HepG2 (cell line): ENCODE measurements around the gene MOB4. TPM values are rescaled to one million over a fixed set of nuclear protein-coding genes. Genes with fewer than 3 reads are reported as not detected.

Source experiments
- CAMTA2 ChIP-seq: sonication (generic); formaldehyde crosslinking; IDR thresholded peaks from 2 replicates; pipeline ENCODE4 v1.4.0; 2020; ENCODE audit warnings: mild to moderate bottlenecking, missing genetic modification reagents, borderline replicate concordance
- CEBPG ChIP-seq: IDR thresholded peaks from 2 replicates; pipeline ENCODE4 v1.6.1; 2016
- CSRNP1 ChIP-seq: sonication (generic); formaldehyde crosslinking; IDR thresholded peaks from 2 replicates; pipeline ENCODE4 v1.8.1; 2023; ENCODE audit warnings: mild to moderate bottlenecking, missing genetic modification reagents
- ETS1 ChIP-seq: sonication (generic); formaldehyde crosslinking; IDR thresholded peaks from 2 replicates; pipeline ENCODE4 v1.4.0; 2020; ENCODE audit warnings: missing genetic modification reagents
- FOXK2 ChIP-seq: fragments of 450-650 bp; IDR thresholded peaks from 2 replicates; pipeline ENCODE4 v1.6.1; 2016
- MEF2D ChIP-seq: sonication (generic); formaldehyde crosslinking; IDR thresholded peaks from 2 replicates; pipeline ENCODE4 v1.5.1; 2020; ENCODE audit warnings: mild to moderate bottlenecking, missing genetic modification reagents
- NFE2L2 ChIP-seq: fragments of 150-350 bp; IDR thresholded peaks from 2 replicates; pipeline ENCODE4 v1.6.1; 2014; ENCODE audit warnings: low read length
- PAWR ChIP-seq: sonication (generic); formaldehyde crosslinking; IDR thresholded peaks from 2 replicates; pipeline ENCODE4 v1.4.0; 2020; ENCODE audit warnings: missing genetic modification reagents, mild to moderate bottlenecking, borderline replicate concordance
- RNF2 ChIP-seq: fragments of 450-650 bp; conservative IDR thresholded peaks from 2 replicates; pipeline ENCODE4 v1.6.1; 2016; ENCODE audit warnings: low read depth
- SALL1 ChIP-seq: sonication (generic); formaldehyde crosslinking; IDR thresholded peaks from 2 replicates; pipeline ENCODE4 v1.8.0; 2022; ENCODE audit warnings: mild to moderate bottlenecking, missing genetic modification reagents
- TP53 ChIP-seq: sonication (generic); formaldehyde crosslinking; conservative IDR thresholded peaks from 2 replicates; pipeline ENCODE4 v1.4.0; 2020; ENCODE audit warnings: missing genetic modification reagents
- TRIM24 ChIP-seq: sonication (generic); formaldehyde crosslinking; IDR thresholded peaks from 2 replicates; pipeline ENCODE4 v1.8.0; 2022; ENCODE audit warnings: mild to moderate bottlenecking, missing genetic modification reagents
- ZBTB7B ChIP-seq: sonication (generic); formaldehyde crosslinking; IDR thresholded peaks from 2 replicates; pipeline ENCODE4 v1.4.0; 2020; ENCODE audit warnings: missing genetic modification reagents
- ZNF18 ChIP-seq: sonication (generic); formaldehyde crosslinking; IDR thresholded peaks from 2 replicates; pipeline ENCODE4 v1.8.0; 2022; ENCODE audit warnings: mild to moderate bottlenecking, missing genetic modification reagents; ENCODE audit not compliant: insufficient replicate concordance
- ZNF44 ChIP-seq: sonication (generic); formaldehyde crosslinking; IDR thresholded peaks from 2 replicates; pipeline ENCODE4 v1.5.1; 2020; ENCODE audit warnings: mild to moderate bottlenecking, missing genetic modification reagents
- ZNF552 ChIP-seq: sonication (generic); formaldehyde crosslinking; IDR thresholded peaks from 2 replicates; pipeline ENCODE4 v1.9.0; 2022; ENCODE audit warnings: missing genetic modification reagents, mild to moderate bottlenecking, borderline replicate concordance
- ZNF572 ChIP-seq: sonication (generic); formaldehyde crosslinking; IDR thresholded peaks from 2 replicates; pipeline ENCODE4 v1.5.1; 2020; ENCODE audit warnings: mild to moderate bottlenecking, missing genetic modification reagents
- ZNF652 ChIP-seq: IDR thresholded peaks from 2 replicates; pipeline ENCODE4 v1.6.1; 2016; ENCODE audit warnings: low read depth, borderline replicate concordance
- ZNF747 ChIP-seq: sonication (generic); formaldehyde crosslinking; IDR thresholded peaks from 2 replicates; pipeline ENCODE4 v1.8.1; 2023; ENCODE audit warnings: missing genetic modification reagents, mild to moderate bottlenecking, borderline replicate concordance
- ZSCAN21 ChIP-seq: sonication (generic); formaldehyde crosslinking; IDR thresholded peaks from 2 replicates; pipeline ENCODE4 v1.8.0; 2022; ENCODE audit warnings: mild to moderate bottlenecking, missing genetic modification reagents, moderate library complexity, borderline replicate concordance
- ZSCAN30 ChIP-seq: sonication (generic); formaldehyde crosslinking; IDR thresholded peaks from 2 replicates; pipeline ENCODE4 v1.5.0; 2020; ENCODE audit warnings: mild to moderate bottlenecking, missing genetic modification reagents
- polyA plus RNA-seq, 8 experiments: library from polyadenylated mRNA; depleted of rRNA in 3 of 8; stranded (reverse) in 7 of 8; unstranded in 1 of 8; fragments of >200 nt; fragmentation: Illumina TruSeq in 4 of 8; extraction: Trizol in 4 of 8; gene quantifications; 2 replicates each; pipeline versions ENCODE4 v1.2.1 to v1.2.3, GENCODE V29; 2011 to 2016; ENCODE audit warnings: low read depth in 4 of 8, missing spikeins in 1 of 8, mixed read lengths in 1 of 8; ENCODE audit not compliant: insufficient read depth in 1 of 8
- total RNA-seq, 5 experiments: library from RNA; depleted of rRNA; stranded (reverse); fragments of >200 nt; fragmentation: Illumina TruSeq; extraction: Trizol; gene quantifications; 2 replicates each; pipeline ENCODE4 v1.2.3, GENCODE V29; 2016; ENCODE audit warnings: low read depth in 1 of 5

Gene MOB4
- total and polyA plus RNA-seq, 2 of the 13 experiments (the other 11 are each of a cell fraction or from before 2014, with no cell fraction given), result 35.7 to 38.6 TPM

GRCh38 chr2:197516393-197516761, 511 bp downstream of the MOB4 start (continued):
- no peak for TF ChIP-seq TRIM24 (CRISPR knock-in tag)
- no peak for TF ChIP-seq NFE2L2
- 0 out of 2 replicates have a peak, but pooled peaks have one; percentile 35 for TF ChIP-seq FOXK2
- no peak for TF ChIP-seq ZNF44
- peak; percentile 39; the same call in 1 of the 2 replicates for TF ChIP-seq ZBTB7B (CRISPR knock-in tag)
- no peak for TF ChIP-seq CAMTA2 (CRISPR knock-in tag)
- no peak for TF ChIP-seq MEF2D (CRISPR knock-in tag)
- no peak for TF ChIP-seq CSRNP1 (CRISPR knock-in tag)
- TF ChIP-seq RNF2, result no peak
- 0 out of 2 replicates have a peak, but pooled peaks have one; percentile 16 for TF ChIP-seq ZNF572 (CRISPR knock-in tag)
- no peak for TF ChIP-seq TP53
- TF ChIP-seq ZNF652 (CRISPR knock-in tag), result no peak
- no peak for TF ChIP-seq CEBPG
- no peak for TF ChIP-seq PAWR (CRISPR knock-in tag)
- no peak; the same call in 1 of the 2 replicates for TF ChIP-seq ZNF552
- TF ChIP-seq ZSCAN21 (CRISPR knock-in tag), result no peak
- no peak for TF ChIP-seq ZNF18 (CRISPR knock-in tag)
- 0 out of 2 replicates have a peak, but pooled peaks have one; percentile 10 for TF ChIP-seq ZSCAN30 (CRISPR knock-in tag)
- no peak for TF ChIP-seq ETS1 (CRISPR knock-in tag)
- TF ChIP-seq ZNF747 (CRISPR knock-in tag), result no peak
- TF ChIP-seq SALL1 (CRISPR knock-in tag), result no peak
